ENCODE data around the gene CEP131. TPM values are rescaled to one million over a fixed set of nuclear protein-coding genes. Genes with fewer than 3 reads are reported as not detected.
A peak's percentile ranks its signal among the peaks of the same experiment; 100 is the strongest.

The CEP131 gene
- total and polyA plus RNA-seq, 2 of the 8 experiments (the other 6 are each of a cell fraction or from before 2014, with no cell fraction given): 5.9 to 23.2 TPM

DNA sequence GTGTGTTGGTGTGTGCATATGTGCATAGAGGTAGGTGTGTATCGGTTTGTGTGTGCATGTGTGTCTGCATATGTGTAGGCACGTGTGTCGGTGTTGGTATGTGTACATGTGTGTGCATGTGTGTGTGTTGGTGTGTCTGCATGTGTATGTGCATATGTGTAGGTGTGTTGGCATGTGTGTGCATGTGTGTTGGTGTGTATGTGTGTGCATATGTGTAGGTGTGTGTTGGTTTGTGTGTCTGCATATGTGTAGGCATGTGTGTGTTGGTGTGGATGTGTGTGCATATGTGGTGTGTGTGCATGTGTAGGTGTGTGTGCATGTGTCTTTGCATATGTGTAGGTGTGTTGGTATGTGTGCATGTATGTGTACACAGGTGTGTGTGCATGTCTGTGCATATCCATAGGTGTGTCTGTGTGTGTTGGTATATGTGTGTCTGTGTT lies 52.9 kb downstream of the CEP131 start:
- Histone ChIP-seq H3K4me3 (ENCODE audit: extremely low read depth in 1 of 4, insufficient read depth in 2 of 4, low read depth in 3 of 4, low read length in 4 of 4) (no peak overlapping the region), H4K5ac (ENCODE audit: insufficient read length, low read depth, low read length) (no peak overlapping the region), H2BK15ac (ENCODE audit: low read length) (peak overlapping the region; percentile 3; the same call in 1 of the 2 replicates), H3K23me2 (ENCODE audit: low read depth, low read length) (peaks cover 11% of the 10 kb centered on the region), H2AFZ (ENCODE audit: low read length) (no peak overlapping the region), H2AK5ac (ENCODE audit: low read depth, low read length) (peak overlapping the region; percentile 47), H3K36me3 (ENCODE audit: control insufficient read depth in 2 of 4, insufficient read depth in 4 of 4, low read length in 3 of 4) (no peaks in the 10 kb centered on the region; a peak in 1 of 8 replicates), H3K27me3 (replicated peaks in 1 of 4; ENCODE audit: control insufficient read depth in 3 of 4, extremely low read depth in 1 of 4, insufficient read depth in 3 of 4, low read length in 3 of 4) (peaks cover 0 to 7% (median 4%) of the 10 kb centered on the region in 4 experiments; a peak in 5 of 7 replicates), H3K14ac (ENCODE audit: insufficient read length) (peak overlapping the region; percentile 66), H2BK120ac (replicated peaks; ENCODE audit: low read depth, low read length) (peak overlapping the region; percentile 83), H3K18ac (ENCODE audit: extremely low read depth, low read length) (no peak overlapping the region), H3K23ac (ENCODE audit: insufficient read length) (peak overlapping the region; percentile 99), H2BK12ac (ENCODE audit: low read depth, low read length) (peak overlapping the region; percentile 2; the same call in 1 of the 2 replicates), H3K79me1 (ENCODE audit: low read depth, low read length) (no peaks in the 10 kb centered on the region; the same call in 1 of the 2 replicates), H4K20me1 (replicated peaks in 1 of 2; ENCODE audit: control insufficient read depth in 1 of 2, insufficient read depth in 2 of 2, low read length in 2 of 2) (peaks cover 0 to 8% of the 10 kb centered on the region in 2 experiments), H2BK20ac (ENCODE audit: low read length) (no peak overlapping the region), H3K9me3 (ENCODE audit: insufficient read depth in 2 of 2, low read depth in 1 of 2, low read length in 1 of 2) (no peaks in the 10 kb centered on the region), H3K79me2 (ENCODE audit: control insufficient read depth in 1 of 2, insufficient read depth in 2 of 2, low read length in 2 of 2) (peaks cover 0 to 4% of the 10 kb centered on the region in 2 experiments; a peak in 2 of 4 replicates), H4K91ac (replicated peaks; ENCODE audit: insufficient read length, low read length) (peak overlapping the region; percentile 96), H2BK5ac (ENCODE audit: low read depth, low read length) (peak overlapping the region; percentile 18; the same call in 1 of the 2 replicates), H3K4me2 (ENCODE audit: insufficient read depth in 1 of 2, low read depth in 2 of 2, low read length in 2 of 2) (no peak overlapping the region; a peak in 1 of 4 replicates), H4K8ac (ENCODE audit: extremely low read depth, insufficient read depth, low read length) (no peak overlapping the region), H3K9ac (replicated peaks in 1 of 4; ENCODE audit: extremely low read depth in 1 of 4, low read depth in 3 of 4, low read length in 3 of 4) (no peak overlapping the region), H3K4me1 (replicated peaks in 1 of 4; ENCODE audit: control insufficient read depth in 3 of 4, insufficient read depth in 4 of 4, low read length in 3 of 4) (peaks cover 0 to 7% (median 3%) of the 10 kb centered on the region in 4 experiments; a peak in 4 of 7 replicates), H3K4ac (replicated peaks; ENCODE audit: insufficient read length, low read depth, low read length) (peak overlapping the region; percentile 78), H3K56ac (replicated peaks; ENCODE audit: insufficient read length, low read depth, low read length) (no peak overlapping the region), H3K27ac (ENCODE audit: low read depth, low read length) (no peak overlapping the region)
- ChIA-PET POLR2A (ENCODE audit: partially characterized antibody) (no interaction called here), CTCF (ENCODE audit: partially characterized antibody) (no interaction called here)
- FAIRE-seq: peak; percentile 55
- no peak for DNase-seq (ENCODE audit: low read depth in 1 of 2, low spot score in 2 of 2)
- 72% methylated on average over 3 of the region's 3 CpGs; no CpG with 5 or more reads in 1 of the 2 experiments for WGBS, 2 experiments (ENCODE audit: extremely low coverage in 1 of 2, insufficient coverage in 1 of 2, insufficient read length in 1 of 2, insufficient replicate concordance in 2 of 2, low coverage in 1 of 2, low lambda C conversion rate in 2 of 2, missing lambda C conversion rate in 1 of 2)
- TF ChIP-seq NANOG (IDR thresholded peaks at IDR 0.05; ENCODE audit: insufficient read depth, low read depth, low read length, poor library complexity, severe bottlenecking) (no peak), SIN3A (conservative IDR thresholded peaks at IDR 0.05 in 1 of 2, IDR thresholded peaks at IDR 0.05 in 1 of 2; ENCODE audit: low read depth in 1 of 2, low read length in 2 of 2) (no peak), TCF12 (IDR thresholded peaks at IDR 0.05; ENCODE audit: low read depth, low read length) (no peak), SP1 (IDR thresholded peaks at IDR 0.05; ENCODE audit: low read depth, low read length) (no peak), E2F6 (IDR thresholded peaks at IDR 0.05) (no peak), EZH2 (IDR thresholded peaks at IDR 0.05; ENCODE audit: low read depth, low read length, severe bottlenecking) (no peak), YY1 (IDR thresholded peaks at IDR 0.05; ENCODE audit: low read depth, low read length) (no peak), TAF1 (IDR thresholded peaks at IDR 0.05; ENCODE audit: low read depth, low read length) (no peak), EP300 (IDR thresholded peaks at IDR 0.05; ENCODE audit: borderline replicate concordance in 1 of 2, low read depth in 2 of 2, low read length in 2 of 2) (no peak), RNF2 (IDR thresholded peaks at IDR 0.05; ENCODE audit: borderline replicate concordance, low read depth, low read length, missing control alignments, poor library complexity, severe bottlenecking) (no peak), RAD21 (IDR thresholded peaks at IDR 0.05 in 1 of 2, conservative IDR thresholded peaks at IDR 0.05 in 1 of 2; ENCODE audit: low read depth in 2 of 2, low read length in 2 of 2) (no peak)

Measured in H1 (cell line).